ENCODE measurements around the gene MRPL55. TPM values are rescaled to one million over a fixed set of nuclear protein-coding genes. Genes with fewer than 3 reads are reported as not detected.

MRPL55 gene
- total and polyA plus RNA-seq, 2 of the 13 experiments (the other 11 are each of a cell fraction or from before 2014, with no cell fraction given) = 58.6 to 92.9 TPM

DNA sequence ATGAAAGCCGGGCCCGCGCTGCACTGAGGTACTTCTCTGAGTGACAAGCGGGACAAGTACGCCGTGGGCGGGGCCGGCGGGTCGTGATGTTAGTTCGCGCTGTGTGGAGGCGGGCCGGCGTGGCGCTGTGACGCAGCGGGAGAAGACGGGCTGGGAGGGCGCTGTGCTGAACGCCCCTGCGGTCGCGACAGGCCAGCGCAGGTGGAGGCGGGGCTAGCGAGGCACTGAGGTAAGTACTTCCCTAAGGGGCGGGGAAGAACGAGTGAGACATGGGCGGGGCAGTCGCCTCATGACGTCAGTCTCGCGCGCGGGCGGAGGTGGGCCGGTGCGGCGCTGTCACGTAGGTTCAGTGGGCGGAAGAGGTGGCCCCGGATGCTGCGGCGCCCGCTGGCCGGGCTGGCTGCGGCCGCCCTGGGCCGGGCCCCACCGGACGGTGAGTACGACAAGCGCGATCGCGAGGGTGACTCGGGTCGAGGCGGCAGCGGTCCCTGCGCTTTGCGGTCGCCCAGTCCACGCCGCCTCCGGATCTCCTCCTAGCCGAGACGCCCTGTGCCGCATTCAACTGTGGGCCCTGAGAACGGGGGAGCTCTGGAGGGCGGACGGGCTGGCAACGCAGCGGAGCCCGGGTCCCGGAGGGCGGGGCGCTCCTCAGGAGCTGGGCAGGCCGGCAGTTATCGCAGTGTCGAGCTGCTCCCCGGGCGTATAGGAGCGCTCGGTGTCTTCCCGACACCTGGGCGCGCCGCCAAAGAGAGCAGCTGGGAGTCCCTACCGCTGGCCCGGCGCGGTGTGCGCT lies 31.0 kb upstream of the MRPL55 start, which contains the start of gene GUK1 (continued):
- no peak for TF ChIP-seq ZNF546 (CRISPR knock-in tag; conservative IDR thresholded peaks at IDR 0.05)
- peak; percentile 77 for TF ChIP-seq ZBTB38 (CRISPR knock-in tag; IDR thresholded peaks at IDR 0.05)
- TF ChIP-seq, protein P1, sequence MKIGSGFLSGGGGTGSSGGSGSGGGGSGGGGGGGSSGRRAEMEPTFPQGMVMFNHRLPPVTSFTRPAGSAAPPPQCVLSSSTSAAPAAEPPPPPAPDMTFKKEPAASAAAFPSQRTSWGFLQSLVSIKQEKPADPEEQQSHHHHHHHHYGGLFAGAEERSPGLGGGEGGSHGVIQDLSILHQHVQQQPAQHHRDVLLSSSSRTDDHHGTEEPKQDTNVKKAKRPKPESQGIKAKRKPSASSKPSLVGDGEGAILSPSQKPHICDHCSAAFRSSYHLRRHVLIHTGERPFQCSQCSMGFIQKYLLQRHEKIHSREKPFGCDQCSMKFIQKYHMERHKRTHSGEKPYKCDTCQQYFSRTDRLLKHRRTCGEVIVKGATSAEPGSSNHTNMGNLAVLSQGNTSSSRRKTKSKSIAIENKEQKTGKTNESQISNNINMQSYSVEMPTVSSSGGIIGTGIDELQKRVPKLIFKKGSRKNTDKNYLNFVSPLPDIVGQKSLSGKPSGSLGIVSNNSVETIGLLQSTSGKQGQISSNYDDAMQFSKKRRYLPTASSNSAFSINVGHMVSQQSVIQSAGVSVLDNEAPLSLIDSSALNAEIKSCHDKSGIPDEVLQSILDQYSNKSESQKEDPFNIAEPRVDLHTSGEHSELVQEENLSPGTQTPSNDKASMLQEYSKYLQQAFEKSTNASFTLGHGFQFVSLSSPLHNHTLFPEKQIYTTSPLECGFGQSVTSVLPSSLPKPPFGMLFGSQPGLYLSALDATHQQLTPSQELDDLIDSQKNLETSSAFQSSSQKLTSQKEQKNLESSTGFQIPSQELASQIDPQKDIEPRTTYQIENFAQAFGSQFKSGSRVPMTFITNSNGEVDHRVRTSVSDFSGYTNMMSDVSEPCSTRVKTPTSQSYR (CRISPR knock-in tag; IDR thresholded peaks at IDR 0.05; ENCODE audit: borderline replicate concordance) = no peak
- TF ChIP-seq, protein P2, sequence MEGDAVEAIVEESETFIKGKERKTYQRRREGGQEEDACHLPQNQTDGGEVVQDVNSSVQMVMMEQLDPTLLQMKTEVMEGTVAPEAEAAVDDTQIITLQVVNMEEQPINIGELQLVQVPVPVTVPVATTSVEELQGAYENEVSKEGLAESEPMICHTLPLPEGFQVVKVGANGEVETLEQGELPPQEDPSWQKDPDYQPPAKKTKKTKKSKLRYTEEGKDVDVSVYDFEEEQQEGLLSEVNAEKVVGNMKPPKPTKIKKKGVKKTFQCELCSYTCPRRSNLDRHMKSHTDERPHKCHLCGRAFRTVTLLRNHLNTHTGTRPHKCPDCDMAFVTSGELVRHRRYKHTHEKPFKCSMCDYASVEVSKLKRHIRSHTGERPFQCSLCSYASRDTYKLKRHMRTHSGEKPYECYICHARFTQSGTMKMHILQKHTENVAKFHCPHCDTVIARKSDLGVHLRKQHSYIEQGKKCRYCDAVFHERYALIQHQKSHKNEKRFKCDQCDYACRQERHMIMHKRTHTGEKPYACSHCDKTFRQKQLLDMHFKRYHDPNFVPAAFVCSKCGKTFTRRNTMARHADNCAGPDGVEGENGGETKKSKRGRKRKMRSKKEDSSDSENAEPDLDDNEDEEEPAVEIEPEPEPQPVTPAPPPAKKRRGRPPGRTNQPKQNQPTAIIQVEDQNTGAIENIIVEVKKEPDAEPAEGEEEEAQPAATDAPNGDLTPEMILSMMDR (CRISPR knock-in tag; IDR thresholded peaks at IDR 0.05) = peak; percentile 83
- TF ChIP-seq ZNF280B (CRISPR knock-in tag; IDR thresholded peaks at IDR 0.05; ENCODE audit: borderline replicate concordance) = no peak
- TF ChIP-seq ZBTB37 (CRISPR knock-in tag; IDR thresholded peaks at IDR 0.05) = no peak
- peak; percentile 32; the same call in 1 of the 2 replicates for TF ChIP-seq TARDBP (CRISPR knock-in tag; IDR thresholded peaks at IDR 0.05)
- TF ChIP-seq ZBED4 (CRISPR knock-in tag; IDR thresholded peaks at IDR 0.05; ENCODE audit: borderline replicate concordance) = 0 out of 2 replicates have a peak, but pooled peaks have one; percentile 63
- no peak for TF ChIP-seq ZNF30 (CRISPR knock-in tag; IDR thresholded peaks at IDR 0.05)
- TF ChIP-seq, protein P3, sequence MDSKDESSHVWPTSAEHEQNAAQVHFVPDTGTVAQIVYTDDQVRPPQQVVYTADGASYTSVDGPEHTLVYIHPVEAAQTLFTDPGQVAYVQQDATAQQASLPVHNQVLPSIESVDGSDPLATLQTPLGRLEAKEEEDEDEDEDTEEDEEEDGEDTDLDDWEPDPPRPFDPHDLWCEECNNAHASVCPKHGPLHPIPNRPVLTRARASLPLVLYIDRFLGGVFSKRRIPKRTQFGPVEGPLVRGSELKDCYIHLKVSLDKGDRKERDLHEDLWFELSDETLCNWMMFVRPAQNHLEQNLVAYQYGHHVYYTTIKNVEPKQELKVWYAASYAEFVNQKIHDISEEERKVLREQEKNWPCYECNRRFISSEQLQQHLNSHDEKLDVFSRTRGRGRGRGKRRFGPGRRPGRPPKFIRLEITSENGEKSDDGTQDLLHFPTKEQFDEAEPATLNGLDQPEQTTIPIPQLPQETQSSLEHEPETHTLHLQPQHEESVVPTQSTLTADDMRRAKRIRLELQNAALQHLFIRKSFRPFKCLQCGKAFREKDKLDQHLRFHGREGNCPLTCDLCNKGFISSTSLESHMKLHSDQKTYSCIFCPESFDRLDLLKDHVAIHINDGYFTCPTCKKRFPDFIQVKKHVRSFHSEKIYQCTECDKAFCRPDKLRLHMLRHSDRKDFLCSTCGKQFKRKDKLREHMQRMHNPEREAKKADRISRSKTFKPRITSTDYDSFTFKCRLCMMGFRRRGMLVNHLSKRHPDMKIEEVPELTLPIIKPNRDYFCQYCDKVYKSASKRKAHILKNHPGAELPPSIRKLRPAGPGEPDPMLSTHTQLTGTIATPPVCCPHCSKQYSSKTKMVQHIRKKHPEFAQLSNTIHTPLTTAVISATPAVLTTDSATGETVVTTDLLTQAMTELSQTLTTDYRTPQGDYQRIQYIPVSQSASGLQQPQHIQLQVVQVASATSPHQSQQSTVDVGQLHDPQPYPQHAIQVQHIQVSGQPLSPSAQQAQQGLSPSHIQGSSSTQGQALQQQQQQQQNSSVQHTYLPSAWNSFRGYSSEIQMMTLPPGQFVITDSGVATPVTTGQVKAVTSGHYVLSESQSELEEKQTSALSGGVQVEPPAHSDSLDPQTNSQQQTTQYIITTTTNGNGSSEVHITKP (CRISPR knock-in tag; IDR thresholded peaks at IDR 0.05; ENCODE audit: low read depth) = 0 out of 2 replicates have a peak, but pooled peaks have one; percentile 21
- peak; percentile 57 for TF ChIP-seq ASH2L (IDR thresholded peaks at IDR 0.05; ENCODE audit: insufficient read length, low read depth, low read length)

All from HepG2 (cell line).